Urinary bladder (tissue), 4 donors: ENCODE results near the gene MT4. TPM values are rescaled to one million over a fixed set of nuclear protein-coding genes. Genes with fewer than 3 reads are reported as not detected.

Experiments
- DNase-seq: peaks from one replicate; pipeline ENCODE4 v3.0.0-alpha.2; 2015; ENCODE audit errors: extremely low spot score
- H3K27ac ChIP-seq: one replicate; pipeline ENCODE4 v1.5.1; 2013; ENCODE audit warnings: low read depth, mild to moderate bottlenecking, moderate library complexity
- H3K36me3 ChIP-seq: one replicate; pipeline ENCODE4 v1.6.1; 2013; ENCODE audit warnings: mild to moderate bottlenecking, moderate library complexity; ENCODE audit not compliant: insufficient read depth
- H3K4me1 ChIP-seq: one replicate; pipeline ENCODE4 v1.6.1; 2013; ENCODE audit warnings: mild to moderate bottlenecking, moderate library complexity; ENCODE audit not compliant: insufficient read depth
- H3K4me3 ChIP-seq: one replicate; pipeline ENCODE4 v1.5.1; 2013; ENCODE audit warnings: low read depth, low read length
- WGBS: extraction: QIAGEN DNeasy Blood & Tissue Kit; methylation state at CpG from one replicate; pipeline ENCODE4 v1.1.7; 2013; 5-methylcytosine and 5-hydroxymethylcytosine counted together
- polyA plus RNA-seq: library from polyadenylated mRNA; stranded (reverse); fragments of 200-250 nt; gene quantifications from one replicate; pipeline ENCODE4 v1.2.3, GENCODE V29; 2013
- total RNA-seq: library from RNA; depleted of rRNA; stranded (reverse); fragments of >200 nt; gene quantifications from one replicate; pipeline ENCODE4 v1.2.3, GENCODE V29; 2014
- donor health status: healthy with polysubstance abuse.
- donor health status: healthy.

The MT4 gene
- total and polyA plus RNA-seq, 2 donors: not detected

DNA sequence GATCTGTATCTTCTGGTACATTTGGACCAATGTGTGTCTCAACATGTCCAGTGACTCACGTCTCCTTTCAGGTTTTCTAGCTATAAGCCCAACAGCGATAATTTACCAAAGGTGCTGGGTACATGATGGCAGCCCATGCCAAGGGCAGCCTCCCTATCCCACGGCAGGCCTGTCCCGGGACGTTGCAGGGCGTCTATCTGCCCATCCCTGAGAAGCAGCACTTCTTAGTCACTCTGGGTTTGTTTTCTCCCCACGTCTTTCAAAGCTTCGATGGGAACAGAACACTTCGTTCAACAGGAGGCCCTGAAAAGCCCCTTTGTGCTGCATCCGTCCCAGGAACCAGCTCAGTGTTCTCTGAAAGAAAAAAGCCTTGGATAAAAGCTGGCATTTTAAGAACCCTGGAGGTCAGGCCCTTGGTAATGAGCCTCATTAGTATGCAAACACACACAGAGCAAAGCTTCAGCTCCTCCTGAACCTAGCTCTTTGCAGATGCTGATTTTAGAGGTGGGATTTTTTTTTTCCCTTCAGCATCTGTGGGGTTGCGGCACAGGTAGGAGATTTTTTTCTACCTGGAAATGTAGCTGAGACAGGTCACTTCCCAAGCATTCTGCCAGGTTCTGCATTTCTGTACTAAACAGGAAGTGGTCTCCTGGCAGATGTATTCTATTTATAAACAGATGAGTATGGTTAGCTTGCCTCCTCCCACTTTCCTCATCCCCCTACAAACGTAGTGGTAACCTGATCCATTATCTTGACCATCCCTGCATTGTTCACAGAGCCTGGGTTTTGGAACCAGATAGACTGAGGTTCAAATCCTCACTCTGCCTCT is 17.5 kb upstream of the MT4 start:
- Histone ChIP-seq H3K4me3 (no peak overlapping the region), H3K36me3 (no peaks in the 10 kb centered on the region), H3K27ac (no peak overlapping the region), H3K4me1 (no peaks in the 10 kb centered on the region)
- DNase-seq: no peak
- 35% methylated on average over 12 of the region's 12 CpGs for WGBS

DNA sequence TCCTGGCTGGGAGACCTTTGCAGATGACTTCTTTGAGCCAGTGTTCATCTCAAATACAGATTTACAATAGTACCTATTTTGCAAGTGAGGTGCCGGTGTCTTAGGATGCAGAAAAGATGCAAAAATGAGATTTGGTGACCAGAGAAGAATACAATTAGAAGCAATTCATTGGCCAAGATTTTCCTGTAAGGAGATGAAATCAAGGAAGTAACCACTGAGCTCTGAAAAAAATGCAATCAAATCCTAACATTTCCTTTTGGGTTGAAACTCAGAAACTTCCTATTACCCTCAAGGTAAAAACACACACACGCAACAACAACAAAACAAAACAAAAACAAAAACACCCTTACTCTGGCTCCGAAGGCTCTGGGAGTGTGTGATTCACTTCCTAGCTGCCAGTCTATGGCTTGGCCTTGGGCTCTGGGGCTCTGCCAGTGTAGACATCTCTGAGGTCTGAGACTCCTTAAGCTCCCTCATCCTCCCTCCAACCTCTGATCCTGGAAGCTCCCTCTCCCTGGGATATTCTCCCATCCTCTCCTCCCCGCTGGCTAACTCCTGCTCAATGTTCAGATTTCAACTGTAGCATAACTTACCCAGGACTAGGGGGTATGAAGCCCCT is 16.8 kb upstream of the MT4 start:
- Histone ChIP-seq H3K36me3 (no peaks in the 10 kb centered on the region), H3K4me3 (no peak overlapping the region), H3K27ac (no peak overlapping the region), H3K4me1 (no peaks in the 10 kb centered on the region)
- DNase-seq: no peak
- 79% methylated on average over 4 of the region's 4 CpGs for WGBS

- H3K36me3 ChIP-seq: no peaks in the 10 kb centered on the region
- H3K27ac ChIP-seq: no peak overlapping the region
- H3K4me1 ChIP-seq: no peaks in the 10 kb centered on the region
- H3K4me3 ChIP-seq: no peak overlapping the region
- DNase-seq: no peak
These were observed 15.7 kb upstream of the MT4 start for GRCh38 chr16:56549161-56549560.

- 91% methylated on average over 5 of the region's 5 CpGs for whole genome bisulfite sequencing
- Histone ChIP-seq H3K27ac (no peak overlapping the region), H3K4me3 (no peak overlapping the region), H3K4me1 (no peaks in the 10 kb centered on the region), H3K36me3 (no peaks in the 10 kb centered on the region)
- DNase-seq: no peak
These were observed 15.0 kb upstream of the MT4 start for GRCh38 chr16:56549744-56550385.

GRCh38 chr16:56551796-56552738 is 12.8 kb upstream of the MT4 start:
- Histone ChIP-seq H3K4me3 (no peak overlapping the region), H3K27ac (no peak overlapping the region), H3K36me3 (no peaks in the 10 kb centered on the region), H3K4me1 (no peaks in the 10 kb centered on the region)
- WGBS: 27% methylated on average over 11 of the region's 11 CpGs
- no peak for DNase-seq

- WGBS: 90% methylated on average over 10 of the region's 10 CpGs
- H3K4me3 ChIP-seq: no peak overlapping the region
- no peaks in the 10 kb centered on the region for H3K4me1 ChIP-seq
These were observed 10.4 kb upstream of the MT4 start for GRCh38 chr16:56554441-56554840.

GRCh38 chr16:56558024-56558747 is 6.7 kb upstream of the MT4 start:
- Histone ChIP-seq H3K4me3 (no peak overlapping the region), H3K4me1 (no peaks in the 10 kb centered on the region), H3K27ac (no peak overlapping the region), H3K36me3 (no peaks in the 10 kb centered on the region)
- DNase-seq: no peak
- 60% methylated on average over 8 of the region's 8 CpGs for WGBS

More at GRCh38 chr16:56554441-56554840, 10.4 kb upstream of the MT4 start:
- no peak for DNase-seq
- H3K27ac ChIP-seq: no peak overlapping the region
- no peaks in the 10 kb centered on the region for H3K36me3 ChIP-seq

GRCh38 chr16:56559109-56559508 is 5.8 kb upstream of the MT4 start:
- Histone ChIP-seq H3K36me3 (no peaks in the 10 kb centered on the region), H3K4me1 (no peaks in the 10 kb centered on the region), H3K27ac (no peak overlapping the region), H3K4me3 (no peak overlapping the region)
- 89% methylated on average over 4 of the region's 4 CpGs for WGBS
- no peak for DNase-seq

DNA sequence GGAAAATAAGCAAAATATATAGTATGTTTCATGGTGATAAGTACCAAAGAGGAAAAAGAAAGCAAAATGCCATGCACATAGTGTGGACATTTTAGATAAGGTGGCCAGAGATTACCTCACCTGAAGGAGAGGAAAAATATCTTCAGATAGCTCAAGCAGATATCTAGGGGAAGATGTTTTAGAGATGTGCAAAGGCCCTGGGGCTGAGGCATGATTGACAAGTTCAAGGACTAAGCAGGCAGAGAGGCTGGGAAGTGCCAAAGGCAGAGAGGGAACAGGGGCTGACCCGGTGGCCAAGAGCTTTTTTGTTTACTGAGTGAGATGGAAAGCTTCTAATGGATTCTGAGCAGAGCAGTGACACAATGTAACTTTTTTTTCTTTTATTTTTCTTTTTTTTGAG is 4.4 kb upstream of the MT4 start:
- no peak overlapping the region for H3K4me3 ChIP-seq
- H3K4me1 ChIP-seq: no peaks in the 10 kb centered on the region
- no peaks in the 10 kb centered on the region for H3K36me3 ChIP-seq
- WGBS: 62% methylated on average over 1 of the region's 1 CpG
- H3K27ac ChIP-seq: no peak overlapping the region
- no peak for DNase-seq

- Histone ChIP-seq H3K4me3 (no peak overlapping the region), H3K4me1 (no peaks in the 10 kb centered on the region), H3K27ac (no peak overlapping the region), H3K36me3 (no peaks in the 10 kb centered on the region)
- WGBS: 63% methylated on average over 1 of the region's 1 CpG
- DNase-seq: no peak
These were observed 3.7 kb upstream of the MT4 start for GRCh38 chr16:56561126-56561525.

- Histone ChIP-seq H3K27ac (no peak overlapping the region), H3K4me1 (no peaks in the 10 kb centered on the region), H3K4me3 (no peak overlapping the region), H3K36me3 (no peaks in the 10 kb centered on the region)
- DNase-seq: no peak
- WGBS: 96% methylated on average over 1 of the region's 1 CpG
These were observed 5.1 kb downstream of the MT4 start for GRCh38 chr16:56569971-56570370.

DNA sequence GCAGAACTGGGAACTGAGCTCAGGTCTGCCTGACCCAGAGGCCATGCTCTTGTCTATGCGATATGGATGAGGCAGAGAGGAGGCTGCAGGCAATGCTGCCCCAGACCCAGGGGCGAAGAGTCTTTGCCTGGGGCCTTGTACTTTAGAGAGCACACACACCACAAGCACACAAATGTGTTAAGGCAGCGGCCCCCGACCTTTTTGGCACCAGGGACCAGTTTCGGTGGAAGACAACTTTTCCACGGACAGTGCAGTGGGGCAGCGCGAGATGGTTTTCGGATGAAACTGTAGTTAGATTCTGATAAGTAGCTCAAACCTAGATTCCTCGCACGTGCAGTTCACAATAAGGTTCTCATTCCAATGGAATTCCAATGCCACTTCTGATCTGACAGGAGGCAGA is 6.7 kb downstream of the MT4 start:
- WGBS: 87% methylated on average over 11 of the region's 11 CpGs

DNA sequence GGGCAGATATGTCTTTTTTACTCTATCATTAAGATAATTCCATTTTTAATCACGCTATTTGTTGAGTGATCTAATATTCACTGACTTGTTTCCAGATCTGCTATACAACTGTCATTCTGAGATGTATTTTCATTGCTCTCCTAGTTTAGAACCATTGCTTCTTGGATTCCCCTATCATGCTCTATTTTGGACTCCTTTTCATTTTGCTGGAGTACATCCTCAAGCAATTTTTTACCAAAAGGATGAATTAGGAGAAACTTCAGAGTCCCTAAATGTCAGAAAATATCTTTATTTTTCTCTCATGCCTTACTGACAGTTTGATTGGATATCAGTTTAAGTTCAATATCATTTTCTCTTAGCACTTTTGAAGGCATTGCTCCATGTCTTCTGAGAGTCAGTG is 9.8 kb downstream of the MT4 start:
- Histone ChIP-seq H3K27ac (no peak overlapping the region), H3K4me1 (no peaks in the 10 kb centered on the region), H3K4me3 (no peak overlapping the region), H3K36me3 (no peaks in the 10 kb centered on the region)
- no peak for DNase-seq
- 67% methylated on average over 1 of the region's 1 CpG for WGBS

More for the DNA sequence above, 6.7 kb downstream of the MT4 start:
- Histone ChIP-seq H3K27ac (no peak overlapping the region), H3K36me3 (no peaks in the 10 kb centered on the region), H3K4me3 (no peak overlapping the region), H3K4me1 (no peaks in the 10 kb centered on the region)
- DNase-seq: no peak
